ENCODE data around the gene RNF224.
"Not testable (repeated sequence)": the region's sequence is repeated elsewhere in the genome, so short reads cannot be mapped to it uniquely, and the experiment has no call there.

Gene RNF224

GRCh38 chr9:137228506-137228967 is 1.2 kb downstream of the RNF224 start:
- DNase-seq (ENCODE audit: low read depth), result no peak

- DNase-seq (ENCODE audit: low read depth), result no peak
Measured at GRCh38 chr9:137228968-137229896, 1.9 kb downstream of the RNF224 start.

GRCh38 chr9:137229903-137230704 is 2.8 kb downstream of the RNF224 start:
- DNase-seq (ENCODE audit: low read depth), result no peak

- no peak for DNase-seq (ENCODE audit: low read depth)
Measured at GRCh38 chr9:137230705-137231371, 3.5 kb downstream of the RNF224 start, which contains the start of gene SLC34A3. TSS of gene SLC34A3 (plus strand) at chr9:137230901. CDS start at chr9:137231703, 802 bp downstream.

GRCh38 chr9:137231372-137232039 is 4.2 kb downstream of the RNF224 start:
- no peak for DNase-seq (ENCODE audit: low read depth)

- DNase-seq (ENCODE audit: low read depth), result no peak
Measured at GRCh38 chr9:137232101-137232500, 4.8 kb downstream of the RNF224 start.

GRCh38 chr9:137232510-137232909 is 5.2 kb downstream of the RNF224 start:
- DNase-seq (ENCODE audit: low read depth), result no peak

- no peak for DNase-seq (ENCODE audit: low read depth)
Measured at GRCh38 chr9:137233143-137233980, 6.1 kb downstream of the RNF224 start.

GRCh38 chr9:137234055-137234697 is 6.9 kb downstream of the RNF224 start:
- no peak for DNase-seq (ENCODE audit: low read depth)

- no peak for DNase-seq (ENCODE audit: low read depth)
Measured at GRCh38 chr9:137234758-137235423, 7.6 kb downstream of the RNF224 start.

- no peak for DNase-seq (ENCODE audit: low read depth)
Measured at GRCh38 chr9:137235424-137236237, 8.3 kb downstream of the RNF224 start.

- peak; percentile 77 for DNase-seq (ENCODE audit: low read depth)
Measured at GRCh38 chr9:137236238-137236935, 9.1 kb downstream of the RNF224 start.

- DNase-seq (ENCODE audit: low read depth), result no peak
Measured at GRCh38 chr9:137236936-137237421, 9.7 kb downstream of the RNF224 start.

- DNase-seq (ENCODE audit: low read depth), result no peak
Measured at GRCh38 chr9:137237759-137238726, 10.7 kb downstream of the RNF224 start.

GRCh38 chr9:137239541-137240200 is 12.4 kb downstream of the RNF224 start:
- DNase-seq (ENCODE audit: low read depth), result not testable (repeated sequence)

- DNase-seq (ENCODE audit: low read depth), result peak; percentile 63
Measured at GRCh38 chr9:137240318-137240840, 13.1 kb downstream of the RNF224 start.
